HepG2 (cell line): ENCODE measurements around the gene BET1L. TPM values are rescaled to one million over a fixed set of nuclear protein-coding genes. Genes with fewer than 3 reads are reported as not detected.
A peak's percentile ranks its signal among the peaks of the same experiment; 100 is the strongest.

Source experiments
- BATF2 ChIP-seq: sonication (generic); formaldehyde crosslinking; IDR thresholded peaks from 2 replicates; pipeline ENCODE4 v1.8.0; 2022; ENCODE audit warnings: mild to moderate bottlenecking, missing genetic modification reagents, moderate library complexity
- DNMT1 ChIP-seq: sonication (generic); formaldehyde crosslinking; IDR thresholded peaks from 2 replicates; pipeline ENCODE4 v1.5.1; 2020; ENCODE audit warnings: mild to moderate bottlenecking, missing genetic modification reagents
- HOMEZ ChIP-seq: IDR thresholded peaks from 2 replicates; pipeline ENCODE4 v1.6.1; 2016; ENCODE audit warnings: low read depth
- HOXA3 ChIP-seq: sonication (generic); formaldehyde crosslinking; IDR thresholded peaks from 2 replicates; pipeline ENCODE4 v1.5.0; 2020; ENCODE audit warnings: missing genetic modification reagents
- IRX3 ChIP-seq: sonication (generic); formaldehyde crosslinking; IDR thresholded peaks from 2 replicates; pipeline ENCODE4 v1.8.1; 2023; ENCODE audit warnings: mild to moderate bottlenecking, low read depth, missing genetic modification reagents, borderline replicate concordance
- KDM4B ChIP-seq: sonication (generic); formaldehyde crosslinking; IDR thresholded peaks from 2 replicates; pipeline ENCODE4 v1.4.0; 2020; ENCODE audit warnings: missing genetic modification reagents
- PAX8 ChIP-seq: sonication (generic); formaldehyde crosslinking; IDR thresholded peaks from 2 replicates; pipeline ENCODE4 v1.8.0; 2022; ENCODE audit warnings: mild to moderate bottlenecking, missing genetic modification reagents, borderline replicate concordance
- PHF8 ChIP-seq: sonication (generic); formaldehyde crosslinking; IDR thresholded peaks from 2 replicates; pipeline ENCODE4 v1.5.0; 2020; ENCODE audit warnings: missing genetic modification reagents
- RFX3 ChIP-seq: IDR thresholded peaks from 2 replicates; pipeline ENCODE4 v1.6.1; 2016; ENCODE audit warnings: missing biosample characterization, missing genetic modification reagents
- SCMH1 ChIP-seq: sonication (generic); formaldehyde crosslinking; IDR thresholded peaks from 2 replicates; pipeline ENCODE4 v1.9.0; 2021; ENCODE audit warnings: missing genetic modification reagents, mild to moderate bottlenecking, borderline replicate concordance
- SETDB1 ChIP-seq: sonication (generic); formaldehyde crosslinking; IDR thresholded peaks from 2 replicates; pipeline ENCODE4 v1.5.1; 2020; ENCODE audit warnings: missing genetic modification reagents, mild to moderate bottlenecking, borderline replicate concordance
- SMAD1 ChIP-seq: sonication (generic); formaldehyde crosslinking; IDR thresholded peaks from 2 replicates; pipeline ENCODE4 v1.4.0; 2020; ENCODE audit warnings: missing genetic modification reagents, low read depth, mild to moderate bottlenecking, borderline replicate concordance
- ZBTB2 ChIP-seq: sonication (generic); formaldehyde crosslinking; IDR thresholded peaks from 2 replicates; pipeline ENCODE4 v1.8.0; 2022; ENCODE audit warnings: low read depth, missing genetic modification reagents
- ZBTB4 ChIP-seq: sonication (generic); formaldehyde crosslinking; IDR thresholded peaks from 2 replicates; pipeline ENCODE4 v1.4.0; 2020; ENCODE audit warnings: missing genetic modification reagents, mild to moderate bottlenecking, borderline replicate concordance
- ZBTB7B ChIP-seq: sonication (generic); formaldehyde crosslinking; IDR thresholded peaks from 2 replicates; pipeline ENCODE4 v1.4.0; 2020; ENCODE audit warnings: missing genetic modification reagents
- ZFY ChIP-seq: sonication (generic); formaldehyde crosslinking; IDR thresholded peaks from 2 replicates; pipeline ENCODE4 v1.4.0; 2020; ENCODE audit warnings: missing genetic modification reagents
- ZNF274 ChIP-seq: sonication (generic); formaldehyde crosslinking; IDR thresholded peaks from 2 replicates; pipeline ENCODE4 v1.5.1; 2020; ENCODE audit warnings: mild to moderate bottlenecking, missing genetic modification reagents
- ZNF414 ChIP-seq: sonication (generic); formaldehyde crosslinking; IDR thresholded peaks from 2 replicates; pipeline ENCODE4 v1.5.0; 2020; ENCODE audit warnings: missing genetic modification reagents
- ZNF547 ChIP-seq: sonication (generic); formaldehyde crosslinking; IDR thresholded peaks from 2 replicates; pipeline ENCODE4 v1.5.1; 2020; ENCODE audit warnings: mild to moderate bottlenecking, missing genetic modification reagents
- ZNF563 ChIP-seq: sonication (generic); formaldehyde crosslinking; IDR thresholded peaks from 2 replicates; pipeline ENCODE4 v1.8.0; 2022; ENCODE audit warnings: mild to moderate bottlenecking, moderate library complexity, missing genetic modification reagents
- polyA plus RNA-seq, 8 experiments: library from polyadenylated mRNA; depleted of rRNA in 3 of 8; stranded (reverse) in 7 of 8; unstranded in 1 of 8; fragments of >200 nt; fragmentation: Illumina TruSeq in 4 of 8; extraction: Trizol in 4 of 8; gene quantifications; 2 replicates each; pipeline versions ENCODE4 v1.2.1 to v1.2.3, GENCODE V29; 2011 to 2016; ENCODE audit warnings: low read depth in 4 of 8, missing spikeins in 1 of 8, mixed read lengths in 1 of 8; ENCODE audit not compliant: insufficient read depth in 1 of 8
- total RNA-seq, 5 experiments: library from RNA; depleted of rRNA; stranded (reverse); fragments of >200 nt; fragmentation: Illumina TruSeq; extraction: Trizol; gene quantifications; 2 replicates each; pipeline ENCODE4 v1.2.3, GENCODE V29; 2016; ENCODE audit warnings: low read depth in 1 of 5

Gene BET1L
- total and polyA plus RNA-seq, 2 of the 13 experiments (the other 11 are each of a cell fraction or from before 2014, with no cell fraction given) = 26.2 to 59.6 TPM

- TF ChIP-seq ZNF547 (CRISPR knock-in tag) (peak; percentile 59), SMAD1 (CRISPR knock-in tag) (peak; percentile 81; the same call in 1 of the 2 replicates), SETDB1 (CRISPR knock-in tag) (no peak), DNMT1 (CRISPR knock-in tag) (no peak), RFX3 (CRISPR knock-in tag) (peak; percentile 81), ZBTB4 (CRISPR knock-in tag) (no peak), ZNF414 (0 out of 2 replicates have a peak, but pooled peaks have one; percentile 57), PAX8 (no peak), HOMEZ (CRISPR knock-in tag) (peak; percentile 22; the same call in 1 of the 2 replicates), ZNF563 (no peak), HOXA3 (CRISPR knock-in tag) (peak; percentile 83), SCMH1 (no peak), IRX3 (no peak), KDM4B (no peak), ZFY (peak; percentile 78), ZBTB2 (CRISPR knock-in tag) (peak; percentile 48; the same call in 1 of the 2 replicates), PHF8 (CRISPR knock-in tag) (peak; percentile 83), ZBTB7B (CRISPR knock-in tag) (no peak), ZNF274 (peak; percentile 64; the same call in 1 of the 2 replicates), BATF2 (CRISPR knock-in tag) (no peak)
Measured at GRCh38 chr11:236774-237767, 29.9 kb upstream of the BET1L start, which contains the start of gene PSMD13 (continued).
